ENCODE measurements around the gene MC1R.
A peak's percentile ranks its signal among the peaks of the same experiment; 100 is the strongest.
"Not testable (repeated sequence)": the region's sequence is repeated elsewhere in the genome, so short reads cannot be mapped to it uniquely, and the experiment has no call there.

The MC1R gene

DNA sequence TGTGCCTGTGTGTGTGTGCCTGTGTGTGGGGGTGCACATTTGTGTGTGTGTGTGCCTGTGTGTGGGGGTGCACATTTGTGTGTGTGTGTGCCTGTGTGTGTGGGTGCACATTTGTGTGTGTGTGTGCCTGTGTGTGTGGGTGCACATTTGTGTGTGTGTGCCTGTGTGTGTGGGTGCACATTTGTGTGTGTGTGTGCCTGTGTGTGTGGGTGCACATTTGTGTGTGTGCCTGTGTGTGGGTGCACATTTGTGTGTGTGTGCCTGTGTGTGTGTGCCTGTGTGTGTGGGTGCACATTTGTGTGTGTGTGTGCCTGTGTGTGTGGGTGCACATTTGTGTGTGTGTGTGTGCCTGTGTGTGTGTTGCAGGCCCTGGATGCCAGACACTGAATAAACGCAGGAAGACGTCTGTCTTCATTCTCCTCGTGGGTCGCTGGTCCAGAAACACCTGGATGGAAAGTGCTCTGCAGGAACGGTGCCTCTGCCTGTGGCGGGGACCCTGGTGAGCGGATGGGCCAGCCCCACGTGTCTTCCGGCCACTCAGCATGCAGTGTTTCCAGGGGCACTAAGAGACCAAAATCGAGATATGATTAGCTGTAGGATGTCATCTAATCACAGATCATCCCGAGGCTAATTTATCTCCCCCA, 3.9 kb upstream of the MC1R start:
- DNase-seq = not testable (repeated sequence)

- no peak for DNase-seq
Measured at GRCh38 chr16:89915303-89916232, 3.1 kb upstream of the MC1R start.

- DNase-seq = peak; percentile 92
Measured at GRCh38 chr16:89917773-89918452, 749 bp upstream of the MC1R start.

GRCh38 chr16:89919535-89920406, 1.1 kb downstream of the MC1R start:
- no peak for DNase-seq

DNA sequence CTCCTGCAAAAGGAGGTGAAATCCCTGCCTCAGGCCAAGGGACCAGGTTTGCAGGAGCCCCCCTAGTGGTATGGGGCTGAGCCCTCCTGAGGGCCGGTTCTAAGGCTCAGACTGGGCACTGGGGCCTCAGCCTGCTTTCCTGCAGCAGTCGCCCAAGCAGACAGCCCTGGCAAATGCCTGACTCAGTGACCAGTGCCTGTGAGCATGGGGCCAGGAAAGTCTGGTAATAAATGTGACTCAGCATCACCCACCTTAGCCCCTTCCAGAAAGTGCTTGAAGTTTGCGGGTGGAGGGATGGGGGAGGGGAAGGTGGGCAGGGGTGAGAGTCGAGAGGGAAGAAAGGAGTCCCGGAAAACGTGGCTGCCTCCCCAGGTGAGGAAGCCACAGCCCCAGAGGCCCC, 2.1 kb downstream of the MC1R start:
- no peak for DNase-seq

DNA sequence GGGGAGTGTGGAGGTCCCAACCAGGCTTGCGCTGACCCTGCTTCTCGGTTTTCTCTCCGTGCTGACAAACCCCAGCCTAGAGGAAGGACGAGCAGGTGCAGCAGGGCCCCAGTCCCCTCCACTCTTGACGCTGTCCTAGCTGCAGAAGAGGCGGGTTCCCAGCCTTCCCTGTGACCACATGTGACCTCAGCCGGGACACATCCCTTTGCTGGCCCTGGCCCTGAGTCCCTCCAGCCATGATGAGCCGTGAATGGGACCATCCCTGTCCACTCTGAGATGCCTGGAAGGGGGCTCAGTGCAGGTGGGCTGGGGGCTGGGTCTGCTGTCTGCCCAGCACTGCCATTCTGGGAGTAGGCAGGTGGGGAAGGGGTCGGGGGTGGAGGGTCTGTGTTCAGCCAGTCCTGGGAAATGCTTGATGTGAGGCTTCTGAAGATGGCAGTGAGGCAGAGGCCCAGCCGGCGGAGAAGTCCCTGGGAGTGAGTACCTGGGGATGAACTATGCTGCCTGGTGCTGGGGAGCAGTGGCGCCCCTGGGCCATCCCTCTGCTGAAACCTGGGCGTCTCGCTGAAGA, 2.6 kb downstream of the MC1R start:
- DNase-seq = no peak

DNA sequence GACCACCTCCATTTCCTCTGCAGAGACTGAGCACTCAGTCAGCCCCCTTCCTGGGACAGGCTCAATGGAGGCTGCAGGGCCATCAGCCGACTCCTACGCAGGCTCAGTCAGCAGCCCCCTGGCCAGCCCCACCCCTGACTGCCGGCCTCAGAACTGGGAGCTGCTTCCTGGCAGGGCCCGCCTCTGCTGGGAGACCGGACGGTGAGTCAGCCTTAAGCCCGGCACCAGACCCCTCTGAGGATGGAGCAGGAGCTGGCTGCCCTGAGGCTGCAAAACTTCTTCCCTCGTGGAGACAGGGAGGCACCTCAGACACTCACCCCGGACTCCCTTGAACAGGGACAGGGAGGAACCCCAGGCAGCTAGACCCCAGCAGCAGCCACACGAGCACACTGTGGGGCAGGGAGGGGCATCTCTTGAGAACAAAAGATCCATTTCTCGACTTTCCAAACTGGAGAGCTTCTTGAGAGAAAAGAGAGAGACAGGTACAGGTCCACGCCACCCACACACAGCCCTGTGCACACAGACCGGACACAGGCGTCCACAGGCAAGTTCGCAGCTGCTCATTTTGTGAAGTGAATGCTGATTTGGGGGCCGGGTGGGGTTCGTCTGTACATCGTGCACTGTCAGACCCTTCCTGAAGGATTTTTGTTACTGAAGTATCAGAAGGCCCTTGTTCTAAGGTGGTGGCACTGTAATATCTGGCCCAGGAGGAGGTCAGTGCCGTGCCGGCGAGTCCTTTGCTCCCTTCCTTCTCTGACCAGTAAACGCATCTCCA, 3.2 kb downstream of the MC1R start:
- peak; percentile 86 for DNase-seq

DNA sequence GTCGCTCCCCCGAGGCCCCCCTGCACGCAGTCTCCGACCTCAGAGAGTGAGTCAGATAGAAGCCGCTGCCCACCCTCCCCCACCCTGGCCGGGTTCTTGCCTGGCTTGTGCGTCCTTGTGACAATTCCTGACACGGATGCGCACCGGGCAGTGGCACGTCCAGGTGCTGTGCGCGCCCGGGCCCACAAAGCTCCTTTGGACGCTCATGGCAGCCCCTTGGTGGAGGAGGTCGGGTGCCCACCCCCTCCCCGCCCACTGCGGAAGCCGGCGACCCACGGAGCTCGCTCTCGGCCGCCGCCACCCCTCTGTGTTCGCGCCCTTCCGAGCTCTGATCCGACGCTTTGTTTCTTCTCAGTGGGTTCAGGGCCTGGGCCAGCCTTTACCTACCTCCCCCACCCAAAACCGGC, 3.8 kb downstream of the MC1R start:
- DNase-seq = peak; percentile 92

- DNase-seq = peak; percentile 90
Measured at GRCh38 chr16:89922884-89923639, 4.4 kb downstream of the MC1R start, which contains the start of gene TUBB3. TUBB3 (plus strand) TSS chr16:89923342; CDS start chr16:89923402, 60 bp downstream.

DNA sequence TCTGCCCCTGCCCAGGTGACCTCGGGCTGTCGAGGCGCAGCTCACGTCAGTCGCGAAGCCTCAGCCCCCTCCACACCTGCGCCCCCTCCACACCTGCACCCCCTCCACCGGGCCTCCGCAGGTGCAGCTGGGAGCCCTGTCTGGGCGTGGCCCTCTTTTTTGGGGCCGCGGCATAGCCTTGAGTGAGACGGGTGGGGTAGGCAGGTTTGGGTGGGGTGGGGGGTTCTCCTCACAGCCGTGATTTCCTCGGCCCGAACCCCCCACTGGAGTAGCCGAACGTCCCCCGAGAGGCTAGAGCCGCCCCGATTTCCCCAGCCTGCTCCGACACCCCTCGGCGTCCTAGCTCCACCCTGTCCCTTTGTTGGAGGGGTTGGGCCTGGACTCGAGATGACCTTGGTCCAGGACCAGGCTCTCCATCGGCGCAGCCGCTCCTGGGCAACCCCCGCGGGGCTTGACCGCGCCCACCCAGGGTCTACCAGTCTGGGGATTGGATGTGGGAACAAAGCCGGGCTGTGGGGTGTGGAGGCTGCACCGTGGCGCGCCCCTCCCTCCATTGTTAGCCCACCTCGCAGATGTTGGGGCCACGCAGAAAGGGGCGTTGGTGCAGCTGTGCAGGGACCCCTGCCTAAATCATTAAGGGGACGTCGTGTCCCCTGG, 5.1 kb downstream of the MC1R start:
- DNase-seq = no peak

DNA sequence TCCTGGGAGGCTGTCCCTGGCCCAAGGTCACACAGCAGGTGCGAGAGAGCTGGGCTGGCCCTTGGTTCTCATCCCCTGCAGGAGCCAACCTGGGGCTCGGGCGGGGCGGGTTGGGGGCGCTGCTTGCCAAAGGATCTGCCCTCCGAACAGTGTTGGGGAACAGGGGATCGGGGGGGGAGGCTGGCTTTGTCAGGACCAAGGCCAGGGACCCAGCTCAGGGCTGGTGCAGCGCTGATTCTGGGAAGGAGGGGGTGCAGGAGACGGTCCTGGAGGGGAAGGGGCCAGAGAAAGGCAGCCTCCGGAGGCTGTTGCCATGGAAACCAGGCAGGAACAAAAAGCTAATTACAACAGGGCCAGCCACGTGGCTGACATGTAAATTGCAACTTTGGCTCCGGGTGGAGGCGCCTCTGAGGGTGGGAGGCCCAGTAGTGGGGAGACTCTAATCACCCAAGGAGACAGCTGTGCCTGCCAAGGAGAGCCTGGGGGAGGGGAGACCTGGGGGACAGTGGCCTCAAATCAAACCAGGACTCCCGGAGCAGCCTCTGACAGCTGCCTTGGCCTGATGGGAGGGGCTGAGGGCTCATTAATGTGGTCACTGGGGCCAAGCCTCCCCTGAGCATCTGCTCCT, 5.7 kb downstream of the MC1R start:
- peak; percentile 56 for DNase-seq

- DNase-seq = no peak
Measured at GRCh38 chr16:89924925-89925307, 6.3 kb downstream of the MC1R start.

DNA sequence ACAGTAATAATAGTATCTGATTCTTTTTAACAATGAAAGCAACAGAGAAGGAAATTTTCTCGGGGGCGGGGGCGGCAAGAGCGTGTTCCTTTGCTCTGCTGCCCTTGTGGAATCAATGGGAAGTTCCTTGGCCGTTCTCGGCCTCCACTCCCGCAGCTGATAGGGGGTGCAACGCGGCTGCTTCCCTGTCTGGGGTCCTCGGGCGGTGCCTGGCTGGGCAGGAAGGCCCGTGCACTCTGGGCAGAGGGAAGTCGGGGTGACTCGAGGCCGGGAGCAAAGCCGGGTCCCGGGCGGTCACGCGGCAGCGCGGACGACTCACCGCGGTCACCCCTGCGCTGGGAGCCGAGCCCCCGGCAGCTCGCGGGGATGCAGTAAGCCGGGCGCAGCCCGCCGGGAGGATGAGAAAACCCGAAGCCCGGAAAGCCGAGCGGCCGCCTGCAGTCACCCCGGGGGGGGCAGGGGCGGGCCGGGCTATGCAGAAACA, 7.0 kb downstream of the MC1R start:
- DNase-seq = peak; percentile 51

GRCh38 chr16:89931305-89931896, 12.7 kb downstream of the MC1R start:
- DNase-seq = no peak

DNA sequence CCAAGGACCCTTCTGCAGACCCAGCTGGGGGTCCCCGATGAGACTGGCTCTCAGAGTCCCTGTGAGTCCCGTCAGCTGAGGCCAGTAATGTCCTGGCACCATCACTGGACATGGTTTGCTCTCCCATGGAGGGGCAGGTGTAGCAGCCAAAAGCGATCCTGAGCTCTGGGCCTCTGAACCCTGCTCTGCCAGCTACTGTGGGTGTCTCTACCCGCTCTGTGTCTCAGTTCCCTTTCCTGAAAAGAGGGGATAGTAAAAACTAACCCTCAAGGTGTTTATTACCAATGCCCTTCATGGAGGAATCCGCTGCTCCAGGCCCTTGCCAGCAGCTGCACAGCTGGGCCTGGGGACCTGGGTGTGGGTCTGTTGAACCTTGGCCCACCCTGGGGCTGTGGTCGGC, 13.3 kb downstream of the MC1R start:
- no peak for DNase-seq

- DNase-seq = not testable (repeated sequence)
Measured at GRCh38 chr16:89934019-89934418, 15.4 kb downstream of the MC1R start.

- DNase-seq = no peak
Measured at GRCh38 chr16:89934611-89935553, 16.2 kb downstream of the MC1R start.

- DNase-seq = not testable (repeated sequence)
Measured at GRCh38 chr16:89935620-89936019, 17.0 kb downstream of the MC1R start.

Data from OCI-M1 (cell line).